Measurements from ENCODE around the gene LRBA.

DNA sequence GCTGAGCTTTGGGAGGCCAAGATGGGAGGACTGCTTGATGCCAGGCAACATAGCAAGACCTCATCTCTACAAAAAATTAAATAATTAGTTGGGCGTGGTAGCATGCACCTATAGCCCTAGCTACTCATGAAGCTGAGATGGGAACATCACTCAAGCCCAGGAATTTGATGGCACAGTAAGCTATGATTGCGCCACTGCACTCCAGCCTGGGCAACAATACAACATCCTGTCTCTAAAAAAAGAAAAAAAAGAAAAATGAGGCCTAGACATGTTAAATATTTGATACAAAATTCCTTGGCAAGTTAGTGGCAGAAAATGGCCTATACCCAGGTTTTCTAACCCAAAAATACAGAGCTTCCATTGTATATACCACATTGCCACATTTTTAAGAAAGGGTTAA, 521.2 kb downstream of the LRBA start:
- TF ChIP-seq, protein P1, sequence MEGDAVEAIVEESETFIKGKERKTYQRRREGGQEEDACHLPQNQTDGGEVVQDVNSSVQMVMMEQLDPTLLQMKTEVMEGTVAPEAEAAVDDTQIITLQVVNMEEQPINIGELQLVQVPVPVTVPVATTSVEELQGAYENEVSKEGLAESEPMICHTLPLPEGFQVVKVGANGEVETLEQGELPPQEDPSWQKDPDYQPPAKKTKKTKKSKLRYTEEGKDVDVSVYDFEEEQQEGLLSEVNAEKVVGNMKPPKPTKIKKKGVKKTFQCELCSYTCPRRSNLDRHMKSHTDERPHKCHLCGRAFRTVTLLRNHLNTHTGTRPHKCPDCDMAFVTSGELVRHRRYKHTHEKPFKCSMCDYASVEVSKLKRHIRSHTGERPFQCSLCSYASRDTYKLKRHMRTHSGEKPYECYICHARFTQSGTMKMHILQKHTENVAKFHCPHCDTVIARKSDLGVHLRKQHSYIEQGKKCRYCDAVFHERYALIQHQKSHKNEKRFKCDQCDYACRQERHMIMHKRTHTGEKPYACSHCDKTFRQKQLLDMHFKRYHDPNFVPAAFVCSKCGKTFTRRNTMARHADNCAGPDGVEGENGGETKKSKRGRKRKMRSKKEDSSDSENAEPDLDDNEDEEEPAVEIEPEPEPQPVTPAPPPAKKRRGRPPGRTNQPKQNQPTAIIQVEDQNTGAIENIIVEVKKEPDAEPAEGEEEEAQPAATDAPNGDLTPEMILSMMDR (IDR thresholded peaks at IDR 0.05), result no peak
- TF ChIP-seq POLR2AphosphoS5 (IDR thresholded peaks at IDR 0.05) (no peak), POLR2A (IDR thresholded peaks at IDR 0.05; ENCODE audit: low read depth) (no peak), EP300 (IDR thresholded peaks at IDR 0.05) (no peak)
